HG02623 (cell line): ENCODE results near the gene LGALS3.

Experiments
- ATAC-seq: cut with Tn5 transposase; IDR thresholded peaks from one replicate; pipeline ENCODE4 v1.9.1; 2021; ENCODE audit warnings: moderate library complexity; ENCODE audit not compliant: unreplicated experiment

LGALS3 gene

DNA sequence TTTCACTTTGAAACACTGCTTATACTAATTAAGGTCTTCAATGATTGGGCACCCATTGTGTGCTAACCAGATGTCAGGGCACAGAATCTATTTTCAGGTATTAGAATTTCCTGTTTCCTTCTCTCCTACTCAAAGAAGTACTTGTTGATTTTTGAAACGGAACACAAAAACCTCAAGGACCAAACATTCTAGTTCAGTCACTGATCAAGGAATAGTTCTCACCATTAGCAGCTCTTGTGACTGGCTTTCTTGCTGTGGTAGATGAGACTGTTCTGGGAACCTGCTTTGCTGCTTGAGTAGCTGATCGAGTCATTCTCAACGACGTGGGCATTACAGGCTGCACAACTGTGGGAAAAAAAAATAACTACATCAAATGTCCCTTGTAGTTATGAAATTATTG lies 51.4 kb downstream of the LGALS3 start:
- peak; percentile 80 for ATAC-seq

DNA sequence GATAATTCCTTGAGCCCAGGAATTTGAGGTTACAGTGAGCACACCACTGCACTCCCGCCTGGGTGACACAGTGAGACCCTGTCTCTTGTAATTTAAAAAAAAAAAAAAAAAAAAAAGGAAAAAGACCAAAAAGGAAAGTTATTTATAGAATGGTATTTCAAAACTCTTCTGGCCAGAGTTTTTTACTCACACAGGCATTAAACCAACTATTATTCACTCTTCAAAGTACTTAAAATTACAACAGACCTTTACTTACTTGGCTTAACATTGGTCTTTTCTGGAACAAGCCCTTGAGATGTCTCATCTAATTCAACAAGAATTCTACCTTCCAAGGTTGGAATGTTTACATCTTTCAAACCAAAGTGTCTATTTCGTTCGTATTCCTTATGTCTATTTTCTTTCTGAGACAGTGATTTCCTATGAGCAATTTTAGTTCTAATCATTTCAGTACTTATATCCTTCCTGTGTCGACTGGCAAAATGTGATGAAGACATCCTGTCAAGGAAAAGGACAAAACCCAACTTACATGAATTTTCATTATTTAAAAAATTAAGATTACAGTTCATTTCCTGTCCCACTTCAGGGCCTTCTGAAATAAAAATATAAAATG lies 59.7 kb downstream of the LGALS3 start:
- ATAC-seq = no peak

DNA sequence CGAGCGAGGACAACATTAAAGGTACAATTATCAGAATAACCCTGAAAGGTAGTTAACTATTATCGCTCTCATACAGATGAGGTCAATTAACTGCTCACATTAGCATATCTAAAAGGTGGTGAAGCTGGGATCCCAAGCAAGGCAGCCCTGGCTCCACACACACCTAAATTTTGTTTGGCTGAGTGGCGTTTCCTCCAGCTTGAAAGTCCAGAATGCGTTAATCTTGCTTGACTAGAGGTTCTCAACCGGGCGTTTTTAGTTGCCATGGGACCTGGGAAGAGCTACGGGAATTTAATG lies 61.8 kb downstream of the LGALS3 start:
- no peak for ATAC-seq

DNA sequence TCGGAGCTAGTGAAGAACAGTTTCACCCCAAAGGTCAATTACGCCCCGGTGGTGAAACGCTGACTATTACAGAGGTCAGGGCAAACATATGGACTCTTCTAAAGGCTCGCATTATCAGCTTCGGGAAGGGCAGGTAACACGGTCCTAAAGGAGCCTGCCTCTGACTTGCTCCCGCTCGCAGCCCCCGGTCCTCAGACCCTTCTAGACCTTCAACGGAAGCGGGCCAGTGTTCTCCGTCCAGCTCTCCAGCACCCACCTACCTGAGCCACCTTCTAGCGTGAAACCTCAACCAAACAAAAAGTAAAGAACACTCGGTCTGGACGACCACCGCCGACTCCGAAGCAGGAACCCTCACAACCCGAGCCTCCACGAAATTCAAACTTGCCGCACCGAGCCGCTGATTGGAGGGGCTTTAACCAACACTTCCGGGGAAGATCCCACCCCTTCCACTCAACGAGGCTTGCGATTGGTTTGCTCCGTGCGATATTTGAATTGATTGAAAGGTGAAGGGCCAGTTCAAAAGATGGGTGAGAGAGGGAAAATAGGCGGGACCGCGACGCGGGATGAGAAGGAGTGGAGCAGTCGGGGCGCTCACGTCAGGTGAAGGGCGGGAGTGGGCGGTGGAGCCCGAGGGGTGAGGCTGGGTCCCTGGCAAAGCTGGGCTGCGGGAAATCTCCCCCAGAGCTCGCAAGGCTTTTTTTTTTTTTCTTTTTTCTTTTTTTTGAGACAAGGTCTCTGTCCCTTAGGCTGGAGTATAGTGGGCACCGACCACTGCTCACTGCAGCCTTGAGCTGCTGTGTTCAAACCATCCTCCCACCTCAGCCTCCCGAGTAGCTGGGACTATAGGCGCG lies 62.4 kb downstream of the LGALS3 start, which contains the start of gene DLGAP5:
TSS of gene DLGAP5 (minus strand) at position 383 of the 851 bp plus-strand sequence. CDS start 2,406 bp downstream, outside the sequence.
- ATAC-seq = peak; percentile 98

DNA sequence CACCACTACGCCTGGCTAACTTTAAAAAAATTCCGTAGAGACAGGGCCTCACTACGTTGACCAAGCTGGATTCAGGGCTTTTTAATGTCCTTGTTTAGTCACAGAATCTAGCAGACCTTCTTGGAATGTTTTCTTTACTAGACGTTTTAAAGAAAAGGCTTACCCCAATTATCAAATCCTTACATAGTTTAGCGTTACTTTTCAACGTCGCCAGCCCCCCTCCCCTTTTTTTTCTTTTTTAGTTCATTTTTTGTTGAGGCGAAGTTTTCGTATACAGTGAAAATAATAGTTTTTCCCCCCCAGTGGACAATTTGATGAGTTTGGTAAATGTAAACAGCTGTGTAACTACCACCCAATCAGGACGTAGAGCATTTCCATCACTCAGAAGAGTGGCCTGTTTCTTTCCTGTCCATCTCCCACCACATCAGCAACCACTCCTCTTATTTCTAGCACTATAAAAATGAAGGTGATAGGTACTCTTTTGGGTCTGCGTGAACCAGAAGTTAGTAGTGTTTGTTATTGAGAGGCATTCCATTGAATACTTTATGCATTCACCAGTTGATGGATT lies 63.1 kb downstream of the LGALS3 start:
- ATAC-seq = no peak

DNA sequence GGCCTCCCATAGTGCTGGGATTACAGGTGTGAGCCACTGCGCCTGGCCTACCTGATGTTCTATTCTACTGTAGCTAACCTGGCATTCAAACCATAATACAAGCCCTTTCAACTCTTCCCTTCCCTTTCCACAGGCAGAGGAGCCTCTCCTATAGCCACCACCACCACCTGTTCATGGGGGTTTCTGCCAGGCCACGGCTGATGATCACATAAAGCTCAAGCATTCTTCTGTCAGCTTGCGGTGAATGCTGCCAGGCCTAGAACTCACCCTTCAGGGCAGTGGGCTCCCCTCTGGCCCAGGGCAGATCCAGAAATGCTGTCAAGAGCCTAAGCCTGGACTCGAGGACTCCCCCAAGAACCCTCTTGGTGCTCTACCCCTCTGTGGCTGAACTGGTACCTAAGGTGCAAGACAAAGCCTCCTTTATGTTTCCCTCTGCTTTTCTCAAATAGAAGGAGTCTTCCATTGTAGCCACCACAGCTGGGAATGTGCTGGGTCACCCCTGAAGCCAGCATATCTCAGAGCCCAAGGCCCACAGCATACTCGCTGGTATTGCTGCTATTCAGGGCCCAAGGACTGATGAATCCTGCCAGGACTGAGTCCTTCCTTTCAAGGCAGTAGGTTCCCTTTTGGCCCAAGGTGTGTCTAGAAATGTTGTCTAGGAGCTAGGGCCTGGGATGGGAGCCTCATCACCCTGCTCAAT lies 65.8 kb downstream of the LGALS3 start:
- no peak for ATAC-seq
